Measurements from ENCODE around the gene KRABD2.

The KRABD2 gene

GRCh38 chr17:8406174-8406573 lies 29.7 kb upstream of the KRABD2 start:
- H3K4me3 ChIP-seq (ENCODE audit: insufficient read depth, low read length): no peak overlapping the region
- H4K20me1 ChIP-seq (ENCODE audit: insufficient read depth, low read length): no peaks in the 10 kb centered on the region
- H2AFZ ChIP-seq (ENCODE audit: low read length): no peak overlapping the region
- no peaks in the 10 kb centered on the region for H3K36me3 ChIP-seq (ENCODE audit: insufficient read depth, low read length)
- TF ChIP-seq CTCF (IDR thresholded peaks at IDR 0.05; ENCODE audit: extremely low read depth, low read depth, low read length): no peak
- no peak overlapping the region for H3K27ac ChIP-seq (ENCODE audit: low read depth, low read length)
- H3K79me2 ChIP-seq (ENCODE audit: insufficient read depth, low read length): no peaks in the 10 kb centered on the region
- peaks cover 3% of the 10 kb centered on the region for H3K4me1 ChIP-seq (ENCODE audit: insufficient read depth, low read length)
- H3K27me3 ChIP-seq (ENCODE audit: insufficient read depth, low read length): peaks cover 3% of the 10 kb centered on the region
- H3K9me3 ChIP-seq (ENCODE audit: low read depth, low read length): no peaks in the 10 kb centered on the region
- no peak for DNase-seq (ENCODE audit: insufficient read length, low spot score, missing footprints)
- no peak overlapping the region for H3K4me2 ChIP-seq (ENCODE audit: insufficient read depth, low read length)

- Histone ChIP-seq H2AFZ (ENCODE audit: low read length) (no peak overlapping the region), H3K27me3 (ENCODE audit: insufficient read depth, low read length) (peaks cover 8% of the 10 kb centered on the region), H3K36me3 (ENCODE audit: insufficient read depth, low read length) (no peaks in the 10 kb centered on the region), H3K27ac (ENCODE audit: low read depth, low read length) (no peak overlapping the region), H3K4me1 (ENCODE audit: insufficient read depth, low read length) (peaks cover 2% of the 10 kb centered on the region), H3K9me3 (ENCODE audit: low read depth, low read length) (no peaks in the 10 kb centered on the region), H3K4me2 (ENCODE audit: insufficient read depth, low read length) (no peak overlapping the region), H3K4me3 (ENCODE audit: insufficient read depth, low read length) (no peak overlapping the region), H3K79me2 (ENCODE audit: insufficient read depth, low read length) (no peaks in the 10 kb centered on the region), H4K20me1 (ENCODE audit: insufficient read depth, low read length) (no peaks in the 10 kb centered on the region)
- no peak for TF ChIP-seq CTCF (IDR thresholded peaks at IDR 0.05; ENCODE audit: extremely low read depth, low read depth, low read length)
- DNase-seq (ENCODE audit: insufficient read length, low spot score, missing footprints): no peak
Observed at GRCh38 chr17:8405499-8406016, 29.1 kb upstream of the KRABD2 start.

GRCh38 chr17:8402921-8403536 lies 26.5 kb upstream of the KRABD2 start:
- Histone ChIP-seq H3K36me3 (ENCODE audit: insufficient read depth, low read length) (no peaks in the 10 kb centered on the region), H3K27ac (ENCODE audit: low read depth, low read length) (no peak overlapping the region), H2AFZ (ENCODE audit: low read length) (no peak overlapping the region), H4K20me1 (ENCODE audit: insufficient read depth, low read length) (no peaks in the 10 kb centered on the region), H3K4me3 (ENCODE audit: insufficient read depth, low read length) (no peak overlapping the region), H3K4me2 (ENCODE audit: insufficient read depth, low read length) (no peak overlapping the region), H3K79me2 (ENCODE audit: insufficient read depth, low read length) (no peaks in the 10 kb centered on the region), H3K9me3 (ENCODE audit: low read depth, low read length) (no peaks in the 10 kb centered on the region), H3K4me1 (ENCODE audit: insufficient read depth, low read length) (no peaks in the 10 kb centered on the region), H3K27me3 (ENCODE audit: insufficient read depth, low read length) (peaks cover 19% of the 10 kb centered on the region)
- no peak for DNase-seq (ENCODE audit: insufficient read length, low spot score, missing footprints)
- no peak for TF ChIP-seq CTCF (IDR thresholded peaks at IDR 0.05; ENCODE audit: extremely low read depth, low read depth, low read length)

- Histone ChIP-seq H3K79me2 (ENCODE audit: insufficient read depth, low read length) (no peaks in the 10 kb centered on the region), H3K4me1 (ENCODE audit: insufficient read depth, low read length) (no peaks in the 10 kb centered on the region), H3K27ac (ENCODE audit: low read depth, low read length) (no peak overlapping the region), H4K20me1 (ENCODE audit: insufficient read depth, low read length) (no peaks in the 10 kb centered on the region), H3K4me2 (ENCODE audit: insufficient read depth, low read length) (no peak overlapping the region), H3K9me3 (ENCODE audit: low read depth, low read length) (no peaks in the 10 kb centered on the region), H2AFZ (ENCODE audit: low read length) (no peak overlapping the region), H3K27me3 (ENCODE audit: insufficient read depth, low read length) (peaks cover 30% of the 10 kb centered on the region), H3K4me3 (ENCODE audit: insufficient read depth, low read length) (no peak overlapping the region), H3K36me3 (ENCODE audit: insufficient read depth, low read length) (no peaks in the 10 kb centered on the region)
- no peak for TF ChIP-seq CTCF (IDR thresholded peaks at IDR 0.05; ENCODE audit: extremely low read depth, low read depth, low read length)
- DNase-seq (ENCODE audit: insufficient read length, low spot score, missing footprints): no peak
Observed at GRCh38 chr17:8401107-8401506, 24.6 kb upstream of the KRABD2 start.
